Activated T-cell treated with anti-CD3 and anti-CD28 coated beads for 48 hours (primary cell): Measurements from ENCODE around the gene FANCC.

Experiments used
- DNase-seq: peaks from one replicate; pipeline ENCODE4 v3.0.0-alpha.2; 2020; ENCODE audit warnings: low read depth

Gene FANCC

DNA sequence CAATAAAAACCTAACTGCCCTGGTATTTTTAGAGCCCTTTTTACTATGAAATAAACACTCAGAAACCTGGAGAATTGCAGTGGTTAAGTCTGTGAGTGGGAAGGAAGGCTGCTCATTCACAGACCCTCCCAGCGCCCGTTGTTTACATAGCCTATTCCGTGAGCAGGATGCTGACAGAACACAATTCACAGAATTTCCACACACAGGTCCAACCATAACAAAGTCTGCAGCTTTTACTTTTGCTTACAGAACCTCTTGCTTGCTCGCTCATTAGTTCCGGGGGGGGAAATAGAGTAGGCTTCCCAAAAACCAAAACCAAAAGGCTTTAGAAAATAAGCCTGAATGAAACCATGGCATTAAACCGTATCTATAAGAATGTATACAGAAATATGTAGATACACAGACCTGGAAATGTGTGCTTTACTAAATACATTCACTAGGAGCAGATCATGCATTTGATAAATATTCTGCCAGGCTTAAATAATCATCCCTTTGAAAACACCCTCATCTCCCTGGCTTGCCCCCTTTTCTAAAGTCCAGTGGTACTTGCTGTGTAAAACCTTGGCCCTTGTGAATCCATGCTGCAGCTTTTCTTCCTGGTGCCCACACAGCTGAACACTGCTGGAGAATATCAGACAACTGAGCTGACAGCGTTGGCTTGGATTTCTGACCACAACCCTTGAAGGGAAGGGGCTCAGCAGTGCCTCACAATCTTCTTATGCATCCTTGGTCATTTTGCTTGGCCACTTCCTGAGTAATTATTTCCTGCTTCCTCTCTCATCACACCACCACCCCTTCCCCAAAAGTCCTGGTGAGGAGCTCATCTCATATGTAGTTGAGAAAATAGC is 128.0 kb downstream of the FANCC start:
- no peak for DNase-seq

GRCh38 chr9:95188459-95188858 is 129.1 kb downstream of the FANCC start:
- no peak for DNase-seq

DNA sequence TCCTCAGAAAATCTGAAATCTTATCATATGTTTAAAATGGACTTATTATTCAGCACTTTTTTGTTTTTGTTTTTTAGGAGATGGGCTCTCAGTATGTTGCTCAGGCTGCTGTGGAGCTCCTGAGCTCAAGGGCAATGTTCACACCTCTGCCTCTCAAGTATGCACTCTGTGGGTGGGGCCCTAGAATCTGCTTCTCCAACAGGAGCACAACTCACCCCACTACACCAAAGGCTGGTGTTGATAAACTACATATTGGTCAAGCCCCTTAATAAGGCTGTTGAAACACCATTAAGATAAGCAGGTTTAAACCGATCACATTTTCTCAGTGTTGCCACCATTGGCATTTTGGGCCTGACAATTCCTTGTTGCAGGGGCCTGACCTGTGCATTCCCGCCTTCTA is 131.6 kb downstream of the FANCC start:
- no peak for DNase-seq

GRCh38 chr9:95182854-95183563 is 134.5 kb downstream of the FANCC start:
- no peak for DNase-seq

- no peak for DNase-seq
These were observed 135.7 kb downstream of the FANCC start for GRCh38 chr9:95181835-95182234.

- DNase-seq: no peak
These were observed 136.2 kb downstream of the FANCC start for GRCh38 chr9:95181226-95181818.

- no peak for DNase-seq
These were observed 139.9 kb downstream of the FANCC start for GRCh38 chr9:95177617-95178016.

DNA sequence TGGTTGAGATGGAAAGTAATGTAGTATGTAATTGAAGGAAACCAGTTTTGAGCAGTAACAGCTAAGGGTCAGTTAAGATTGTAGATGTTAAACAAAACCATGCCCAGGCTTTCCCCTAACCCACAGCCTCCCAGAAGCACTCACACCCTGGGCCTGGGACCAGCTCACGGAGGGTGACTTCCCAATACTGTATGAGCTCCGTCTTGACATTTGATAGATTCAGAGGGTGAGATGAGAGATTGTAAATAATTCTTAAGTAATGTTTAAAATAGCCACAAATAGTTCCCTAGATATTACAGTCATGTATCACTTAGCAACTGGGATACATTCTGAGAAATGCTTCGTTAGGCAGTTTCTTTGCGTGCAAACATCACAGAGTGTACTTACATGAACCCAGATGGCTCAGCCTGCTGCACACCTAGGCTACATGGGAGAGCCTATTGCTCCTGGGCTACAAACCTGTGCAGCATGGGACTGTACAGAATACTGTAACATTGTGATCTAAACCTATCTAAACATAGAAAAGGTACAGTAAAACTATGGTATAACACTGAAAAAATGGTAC is 140.7 kb downstream of the FANCC start:
- no peak for DNase-seq

DNA sequence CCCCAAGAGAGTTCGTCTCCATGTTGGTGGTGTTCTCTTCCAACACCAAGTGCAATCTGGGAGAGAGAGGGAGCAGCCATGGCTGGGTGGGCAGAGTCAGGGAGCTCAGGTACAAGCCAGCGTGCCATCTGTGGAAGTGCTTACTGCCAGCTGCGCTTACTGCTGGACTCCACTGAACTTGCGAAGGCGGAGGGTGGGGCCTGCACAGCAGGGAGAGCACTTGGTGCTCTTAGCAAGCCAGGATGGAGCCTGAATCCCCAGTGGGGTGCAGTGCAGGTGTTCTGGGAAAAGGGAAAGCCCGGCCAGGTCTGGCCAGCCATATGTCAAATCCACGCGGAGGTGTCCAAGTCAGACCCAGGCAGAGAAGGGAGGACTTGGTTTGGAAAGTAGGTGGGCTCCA is 142.0 kb downstream of the FANCC start:
- no peak for DNase-seq

- DNase-seq: no peak
These were observed 143.5 kb downstream of the FANCC start for GRCh38 chr9:95174038-95174437.

DNA sequence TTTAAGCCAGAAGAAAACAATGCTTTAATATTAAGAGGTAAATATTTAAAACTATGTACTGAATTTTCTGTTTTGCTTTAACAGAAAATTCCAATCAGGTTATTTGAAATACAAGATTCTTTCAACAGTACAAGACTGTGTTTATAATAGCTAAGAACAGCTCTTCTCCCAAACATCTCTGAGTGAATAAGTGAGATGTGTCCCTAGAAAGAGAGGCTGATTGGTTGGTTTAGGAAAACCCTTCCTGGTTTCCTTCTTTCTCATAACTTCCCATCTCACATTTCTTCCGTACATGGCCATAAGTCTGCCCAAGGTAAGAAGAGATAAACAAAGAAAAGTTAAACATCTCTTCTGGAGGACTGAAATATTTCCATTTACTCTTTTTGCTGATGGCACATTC is 145.9 kb downstream of the FANCC start:
- DNase-seq: no peak

DNA sequence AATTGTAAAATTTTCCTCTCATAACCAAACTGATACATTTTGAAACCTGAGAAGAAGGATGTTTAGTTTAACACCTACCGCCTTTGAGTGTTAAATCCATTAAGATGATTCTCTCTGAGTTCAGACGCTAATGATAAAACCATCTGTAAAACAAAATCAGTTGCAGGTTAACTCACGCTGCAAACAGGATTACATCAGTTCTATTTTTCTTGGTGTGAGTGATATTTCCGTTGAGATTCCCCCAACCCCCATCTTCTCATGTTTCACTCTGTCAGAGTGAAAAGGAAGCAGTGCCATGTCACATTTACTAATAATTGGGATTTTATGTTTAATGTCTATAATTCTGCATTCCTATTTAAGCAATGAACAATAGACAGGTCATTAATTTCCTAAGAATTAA is 146.5 kb downstream of the FANCC start:
- no peak for DNase-seq

- DNase-seq: peak; percentile 46
These were observed 149.5 kb downstream of the FANCC start for GRCh38 chr9:95167998-95168397.

DNA sequence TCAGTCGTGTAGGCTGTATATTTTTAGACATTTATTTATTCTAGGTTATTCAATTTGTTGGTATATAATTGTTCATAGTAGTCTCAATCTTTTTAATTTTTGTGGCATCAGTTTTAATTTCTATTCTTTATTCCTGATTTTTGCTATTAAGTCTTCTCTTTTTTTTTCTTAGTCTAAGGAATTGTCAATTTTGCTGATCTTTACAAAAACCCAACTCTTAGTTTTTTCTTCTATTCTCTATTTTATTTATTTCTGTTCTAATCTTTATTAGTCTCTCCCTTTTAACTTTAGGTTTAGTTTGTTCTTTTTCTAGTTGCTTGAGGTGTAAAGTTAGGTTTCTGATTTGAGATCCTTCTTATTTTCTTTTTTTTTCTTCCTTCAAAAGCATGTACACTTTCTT is 152.5 kb downstream of the FANCC start:
- DNase-seq: no peak

DNA sequence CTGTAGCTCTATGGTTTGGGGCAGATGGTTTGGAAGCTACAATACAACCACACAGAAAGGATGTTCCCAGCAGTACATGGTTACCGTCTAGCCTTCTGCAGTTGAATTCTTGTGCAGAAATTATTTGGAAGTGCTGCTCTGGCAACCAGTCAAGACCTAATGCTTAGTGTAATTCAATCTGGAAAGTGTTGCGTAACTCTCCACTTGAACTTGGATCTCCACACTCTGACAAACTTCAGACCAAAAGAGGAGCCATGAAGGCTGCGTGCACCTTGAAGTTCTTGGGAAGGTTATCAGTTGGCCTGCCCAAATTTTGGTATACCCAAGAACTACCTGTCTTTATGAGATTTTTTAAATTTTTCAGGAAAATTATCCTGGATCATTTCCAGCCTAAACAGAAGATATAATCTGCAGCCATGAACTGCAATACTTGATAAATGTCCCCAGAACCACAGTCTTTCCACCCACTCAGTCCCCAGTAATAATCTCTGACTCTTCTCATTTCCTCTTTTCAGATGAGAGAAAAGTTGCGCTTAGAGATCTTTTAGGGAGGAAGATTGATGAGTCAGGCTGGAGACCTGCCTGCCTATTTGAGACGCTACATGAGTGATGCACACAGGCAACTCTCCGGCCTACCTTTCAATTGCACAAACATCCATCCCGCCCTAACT is 159.9 kb downstream of the FANCC start:
- DNase-seq: no peak

- DNase-seq: no peak
These were observed 161.4 kb downstream of the FANCC start for GRCh38 chr9:95156074-95156473.

DNA sequence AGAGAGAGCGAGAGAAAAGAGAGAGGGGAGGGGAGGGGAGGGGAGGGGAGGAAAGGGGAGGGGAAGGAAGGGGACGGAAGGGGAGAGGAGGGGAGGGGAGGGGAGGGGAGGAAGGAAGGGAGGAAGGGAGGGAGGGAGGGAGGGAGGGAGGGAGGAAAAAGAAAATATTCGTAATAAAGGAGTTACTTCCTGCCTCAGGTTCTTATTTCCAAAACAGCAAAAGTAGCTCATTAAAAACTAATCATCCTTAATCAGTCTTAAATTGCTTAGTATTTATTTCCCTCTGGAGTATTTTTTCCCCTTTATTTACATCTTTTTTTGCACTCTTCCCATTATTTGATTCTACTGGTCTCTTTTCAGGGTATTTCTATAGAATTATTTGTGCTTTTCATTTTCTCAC is 162.3 kb downstream of the FANCC start:
- DNase-seq: no peak

DNA sequence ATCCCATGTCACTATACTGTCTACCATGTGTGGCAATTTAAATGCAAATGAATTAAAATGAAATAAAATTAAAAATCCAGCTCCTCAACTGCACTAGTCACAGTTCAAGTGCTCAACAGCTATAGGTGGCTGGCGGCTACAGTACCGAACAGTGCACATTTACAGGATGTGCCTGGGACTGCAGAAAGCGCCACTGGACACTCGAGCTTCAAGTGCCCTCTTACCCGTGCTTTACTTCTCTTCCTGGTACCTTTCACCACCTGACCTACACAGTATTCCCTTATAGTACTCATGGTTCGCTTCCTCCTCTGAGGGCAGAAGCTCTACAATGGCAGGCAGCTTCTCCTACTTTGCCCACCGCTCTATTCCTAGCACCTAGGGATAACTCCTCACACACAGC is 166.6 kb downstream of the FANCC start:
- DNase-seq: no peak

DNA sequence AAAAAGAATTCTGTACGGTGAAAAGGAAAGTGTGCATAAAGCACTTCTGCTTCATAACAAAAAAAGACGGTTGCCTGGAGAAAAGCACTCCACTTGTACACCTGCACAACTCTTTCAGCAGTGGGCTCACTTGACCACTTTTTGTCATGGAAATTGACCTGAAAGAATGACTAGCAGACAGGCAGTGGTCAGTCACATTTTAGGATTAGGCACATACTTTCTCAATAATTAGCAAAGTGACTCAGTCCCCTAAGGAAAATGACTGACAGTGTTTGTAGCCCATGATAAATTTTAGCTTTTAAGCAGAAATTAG is 169.3 kb downstream of the FANCC start:
- no peak for DNase-seq

DNA sequence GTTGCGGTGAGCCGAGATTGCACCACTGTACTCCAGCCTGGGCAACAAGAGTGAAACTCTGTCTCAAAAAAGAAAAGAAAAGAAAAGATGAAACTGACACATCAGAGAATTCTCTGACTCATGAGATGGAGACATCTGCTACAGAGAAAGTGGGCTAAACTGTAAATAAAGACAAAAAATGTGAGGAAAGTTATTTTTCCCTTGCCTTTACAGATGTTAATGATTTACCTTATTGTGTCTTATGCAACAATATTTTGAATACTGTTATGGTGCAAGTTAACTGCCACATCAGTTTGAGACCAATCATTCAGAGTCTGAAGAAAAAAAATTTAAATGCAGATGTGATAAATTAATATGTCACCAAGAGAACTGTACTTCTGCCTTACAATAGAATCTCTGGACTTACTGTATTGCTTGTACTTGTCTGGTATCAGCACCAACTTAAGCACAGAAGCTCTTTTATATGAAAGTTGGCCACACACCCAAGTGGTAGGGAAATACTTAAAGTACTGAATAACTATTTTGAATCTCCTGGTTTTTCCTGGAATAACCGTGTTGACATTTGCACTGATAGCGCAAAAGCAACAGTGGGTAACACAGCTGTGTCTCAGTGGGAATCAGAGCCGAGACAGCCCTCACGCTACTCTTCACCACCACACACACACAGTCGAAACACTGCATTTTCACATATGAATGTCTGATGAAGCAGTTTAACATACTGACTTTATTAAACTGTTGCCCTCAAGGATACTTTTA is 169.9 kb downstream of the FANCC start:
- DNase-seq: no peak
